GM12891 (cell line): ENCODE measurements around the gene ITPR1.

Experiments
- DNase-seq: peaks from one replicate; pipeline ENCODE4 v3.0.0; 2011; ENCODE audit warnings: low spot score; ENCODE audit not compliant: insufficient read length
- FAIRE-seq: peaks from 2 replicates; lab custom pipeline; 2011; peaks lifted over from hg19 to GRCh38; lab: Jason Lieb, UNC
- PAX5 ChIP-seq: IDR thresholded peaks from 2 replicates; pipeline ENCODE4 v1.6.1; 2011; ENCODE audit warnings: low read length, moderate library complexity, mild to moderate bottlenecking; ENCODE audit not compliant: insufficient read depth, severe bottlenecking
- POLR2A ChIP-seq: IDR thresholded peaks from 2 replicates; pipeline ENCODE4 v1.6.1; 2011; ENCODE audit warnings: low read depth, low read length, control low read depth
- POLR2AphosphoS5 ChIP-seq: IDR thresholded peaks from 2 replicates; pipeline ENCODE4 v1.6.1; 2011; ENCODE audit warnings: low read depth, low read length, control low read depth
- POU2F2 ChIP-seq: IDR thresholded peaks from 2 replicates; pipeline ENCODE4 v1.6.1; 2011; ENCODE audit warnings: low read depth, mild to moderate bottlenecking, control low read depth, low read length, moderate library complexity
- SPI1 ChIP-seq: IDR thresholded peaks from 2 replicates; pipeline ENCODE4 v1.6.1; 2011; ENCODE audit warnings: low read depth, low read length, control low read depth
- TAF1 ChIP-seq: IDR thresholded peaks from 2 replicates; pipeline ENCODE4 v1.6.1; 2011; ENCODE audit warnings: low read depth, low read length, control low read depth

ITPR1 gene

GRCh38 chr3:4546346-4547178 is 53.4 kb downstream of the ITPR1 start:
- DNase-seq (no peak), FAIRE-seq (no peak)
- TF ChIP-seq SPI1 (no peak), POLR2A (no peak), PAX5 (no peak), POU2F2 (no peak), TAF1 (no peak), POLR2AphosphoS5 (no peak)

DNA sequence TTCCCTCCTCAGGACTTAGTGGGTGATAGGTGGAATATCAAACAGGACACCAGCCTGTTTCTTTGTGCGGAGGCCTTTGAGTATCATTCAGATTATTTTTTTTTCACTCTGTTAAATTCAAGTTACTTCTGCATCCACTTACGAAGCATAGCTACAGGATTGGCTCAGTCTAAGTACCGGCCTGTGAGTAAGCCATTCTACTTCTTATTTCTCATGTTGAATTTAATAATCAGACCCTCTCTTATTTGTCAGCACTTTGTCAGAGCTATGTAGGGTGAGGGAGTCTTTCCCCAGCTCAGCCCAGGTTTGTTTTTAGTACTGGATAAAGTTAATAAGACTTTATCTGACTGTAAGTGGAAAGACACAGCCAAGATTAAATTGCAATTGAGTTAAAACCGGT is 54.7 kb downstream of the ITPR1 start:
- FAIRE-seq (no peak), DNase-seq (no peak)
- TF ChIP-seq PAX5: no peak
- no peak for TF ChIP-seq SPI1

- DNase-seq (no peak), FAIRE-seq (no peak)
- no peak for TF ChIP-seq POLR2A
- no peak for TF ChIP-seq POU2F2
- TF ChIP-seq POLR2AphosphoS5: no peak
- no peak for TF ChIP-seq SPI1
- no peak for TF ChIP-seq TAF1
- no peak for TF ChIP-seq PAX5
Measured at GRCh38 chr3:4548356-4548755, 55.2 kb downstream of the ITPR1 start.

DNA sequence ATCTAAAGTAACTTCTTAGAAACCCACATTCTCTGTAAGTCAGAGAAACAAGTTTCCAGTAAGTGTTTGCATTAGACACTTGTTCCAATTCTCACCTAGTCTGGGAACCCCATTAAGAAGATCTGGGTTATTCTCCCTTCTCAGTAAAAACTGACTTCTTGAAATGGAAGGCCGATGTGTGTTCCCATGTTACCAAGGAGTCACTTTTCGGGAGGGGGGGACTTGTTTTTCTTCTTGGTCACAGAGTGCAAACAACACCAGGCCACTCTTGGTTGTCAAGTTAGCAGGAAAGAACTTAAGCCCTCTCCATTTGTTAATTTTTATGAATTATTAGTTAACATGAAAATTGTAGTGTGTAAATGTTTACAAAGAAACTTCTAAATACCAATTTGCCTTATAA is 55.6 kb downstream of the ITPR1 start:
- TF ChIP-seq SPI1 (no peak), TAF1 (no peak), PAX5 (no peak), POLR2AphosphoS5 (no peak), POLR2A (no peak), POU2F2 (no peak)
- no peak for FAIRE-seq

GRCh38 chr3:4549896-4550295 is 56.7 kb downstream of the ITPR1 start:
- FAIRE-seq: no peak
- TF ChIP-seq POLR2AphosphoS5 (no peak), SPI1 (no peak), POLR2A (no peak), TAF1 (no peak), PAX5 (no peak), POU2F2 (no peak)
- no peak for DNase-seq

More for the DNA sequence above, 55.6 kb downstream of the ITPR1 start:
- no peak for DNase-seq

- FAIRE-seq: no peak
Measured at GRCh38 chr3:4551051-4551711, 58.0 kb downstream of the ITPR1 start.

GRCh38 chr3:4551794-4552442 is 58.8 kb downstream of the ITPR1 start:
- TF ChIP-seq PAX5 (no peak), POLR2AphosphoS5 (no peak), POU2F2 (no peak), SPI1 (no peak), TAF1 (no peak), POLR2A (no peak)
- no peak for DNase-seq
- no peak for FAIRE-seq

More at GRCh38 chr3:4551051-4551711, 58.0 kb downstream of the ITPR1 start:
- DNase-seq: no peak
- TF ChIP-seq PAX5 (no peak), TAF1 (no peak), POU2F2 (no peak), SPI1 (no peak), POLR2A (no peak)

DNA sequence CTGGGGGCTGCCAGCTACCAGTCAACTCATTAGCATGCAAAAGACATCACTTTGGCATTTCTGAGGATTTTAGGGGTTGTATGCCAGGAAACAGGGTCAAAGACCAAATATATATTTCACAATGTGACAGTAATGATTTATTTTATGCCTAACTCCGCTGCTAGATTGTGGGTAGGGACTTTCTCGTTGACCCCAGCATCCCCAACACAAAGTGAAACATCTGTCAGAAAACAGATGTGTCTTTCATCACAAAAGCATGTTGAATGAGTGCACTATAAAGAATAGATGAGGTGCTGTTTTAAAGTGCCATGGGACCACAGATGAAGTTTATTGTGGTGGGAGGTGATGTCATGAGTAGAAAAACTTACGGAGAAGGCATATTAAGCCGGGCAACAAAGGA is 59.7 kb downstream of the ITPR1 start:
- DNase-seq: no peak
- TF ChIP-seq POLR2A (no peak), PAX5 (no peak), POU2F2 (no peak), POLR2AphosphoS5 (no peak), SPI1 (no peak), TAF1 (no peak)
- FAIRE-seq: no peak

DNA sequence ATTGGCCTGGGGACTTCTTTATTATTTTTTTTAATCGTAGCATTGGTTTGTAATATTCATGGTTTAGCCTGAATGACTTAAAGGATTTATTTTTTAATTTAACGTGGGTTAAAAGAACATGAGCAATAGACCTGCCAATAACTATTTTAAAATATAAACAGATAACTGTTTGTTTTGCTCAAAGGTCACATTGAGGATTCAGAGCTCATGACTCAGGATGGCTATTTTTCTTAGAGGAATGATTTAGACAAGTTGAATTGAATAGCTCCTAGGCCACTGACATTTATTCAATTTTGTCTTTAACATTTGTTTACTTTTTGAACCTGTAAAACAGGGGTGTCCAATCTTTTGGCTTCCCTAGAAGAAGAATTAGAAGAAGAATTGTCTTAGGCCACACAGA is 68.5 kb downstream of the ITPR1 start:
- no peak for FAIRE-seq
- TF ChIP-seq POLR2A (no peak), TAF1 (no peak), SPI1 (no peak), POLR2AphosphoS5 (no peak), PAX5 (no peak), POU2F2 (no peak)
- no peak for DNase-seq
